ENCODE data around the gene CLCN4.

DNA sequence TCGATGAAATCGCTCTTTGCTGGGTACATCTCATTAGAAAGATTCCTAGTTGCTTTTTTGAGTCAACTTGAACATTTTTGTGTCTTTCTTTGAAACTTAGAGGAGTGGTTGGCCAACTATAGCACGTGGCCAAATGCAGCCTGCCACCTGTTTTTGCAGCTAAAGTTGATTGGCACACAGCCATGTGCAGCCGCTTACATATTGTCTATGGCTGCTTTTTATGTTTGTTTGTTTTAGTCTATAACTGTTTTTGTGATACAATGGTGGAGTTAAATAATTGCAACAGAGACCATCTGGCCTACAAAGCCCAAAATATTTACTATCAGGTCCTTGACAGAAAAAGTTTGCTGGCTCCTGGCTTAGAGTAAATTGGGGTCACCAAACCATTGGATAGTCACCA is 86.3 kb downstream of the CLCN4 start:
- TF ChIP-seq CTCF (IDR thresholded peaks at IDR 0.05; ENCODE audit: control extremely low read depth in 1 of 3, insufficient read depth in 1 of 3, low read depth in 1 of 3, low read length in 3 of 3), result no peak
- TF ChIP-seq POLR2A (IDR thresholded peaks at IDR 0.05; ENCODE audit: control extremely low read depth in 1 of 2, low read depth in 2 of 2, low read length in 2 of 2), result no peak
- no peak for TF ChIP-seq TCF12 (IDR thresholded peaks at IDR 0.05; ENCODE audit: low read depth, low read length)
- TF ChIP-seq SIN3A (conservative IDR thresholded peaks at IDR 0.05 in 1 of 2, IDR thresholded peaks at IDR 0.05 in 1 of 2; ENCODE audit: low read depth in 1 of 2, low read length in 2 of 2), result no peak
- TF ChIP-seq EGR1 (IDR thresholded peaks at IDR 0.05; ENCODE audit: borderline replicate concordance, low read depth, low read length), result no peak
- TF ChIP-seq, protein P1, sequence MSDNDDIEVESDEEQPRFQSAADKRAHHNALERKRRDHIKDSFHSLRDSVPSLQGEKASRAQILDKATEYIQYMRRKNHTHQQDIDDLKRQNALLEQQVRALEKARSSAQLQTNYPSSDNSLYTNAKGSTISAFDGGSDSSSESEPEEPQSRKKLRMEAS (IDR thresholded peaks at IDR 0.05), result no peak
- no peak for TF ChIP-seq CHD1 (IDR thresholded peaks at IDR 0.05; ENCODE audit: low read depth, low read length)
- no peak for TF ChIP-seq E2F6 (IDR thresholded peaks at IDR 0.05)
- no peak for TF ChIP-seq HDAC2 (IDR thresholded peaks at IDR 0.05; ENCODE audit: borderline replicate concordance in 1 of 2, low read depth in 2 of 2, low read length in 2 of 2)
